ENCODE measurements around the gene BLOC1S4. TPM values are rescaled to one million over a fixed set of nuclear protein-coding genes. Genes with fewer than 3 reads are reported as not detected.
"Not testable (repeated sequence)": the region's sequence is repeated elsewhere in the genome, so short reads cannot be mapped to it uniquely, and the experiment has no call there.

The BLOC1S4 gene, protein sequence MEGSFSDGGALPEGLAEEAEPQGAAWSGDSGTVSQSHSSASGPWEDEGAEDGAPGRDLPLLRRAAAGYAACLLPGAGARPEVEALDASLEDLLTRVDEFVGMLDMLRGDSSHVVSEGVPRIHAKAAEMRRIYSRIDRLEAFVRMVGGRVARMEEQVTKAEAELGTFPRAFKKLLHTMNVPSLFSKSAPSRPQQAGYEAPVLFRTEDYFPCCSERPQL
- 87.8 TPM for polyA plus RNA-seq (2012; ENCODE audit: insufficient read depth, insufficient read length, low read depth)

GRCh38 chr4:6716018-6716911, at the start of gene BLOC1S4:
TSS of gene BLOC1S4 (plus strand) at chr4:6716174. CDS start at chr4:6716210, 36 bp downstream.
- peak within 1 kb of the TSS; percentile 82 for H3K4me3 ChIP-seq (ENCODE audit: low read depth, low read length)
- peak; percentile 88 for DNase-seq
- no peaks in the 10 kb centered on the region for H3K9me3 ChIP-seq
- TF ChIP-seq, protein P1, sequence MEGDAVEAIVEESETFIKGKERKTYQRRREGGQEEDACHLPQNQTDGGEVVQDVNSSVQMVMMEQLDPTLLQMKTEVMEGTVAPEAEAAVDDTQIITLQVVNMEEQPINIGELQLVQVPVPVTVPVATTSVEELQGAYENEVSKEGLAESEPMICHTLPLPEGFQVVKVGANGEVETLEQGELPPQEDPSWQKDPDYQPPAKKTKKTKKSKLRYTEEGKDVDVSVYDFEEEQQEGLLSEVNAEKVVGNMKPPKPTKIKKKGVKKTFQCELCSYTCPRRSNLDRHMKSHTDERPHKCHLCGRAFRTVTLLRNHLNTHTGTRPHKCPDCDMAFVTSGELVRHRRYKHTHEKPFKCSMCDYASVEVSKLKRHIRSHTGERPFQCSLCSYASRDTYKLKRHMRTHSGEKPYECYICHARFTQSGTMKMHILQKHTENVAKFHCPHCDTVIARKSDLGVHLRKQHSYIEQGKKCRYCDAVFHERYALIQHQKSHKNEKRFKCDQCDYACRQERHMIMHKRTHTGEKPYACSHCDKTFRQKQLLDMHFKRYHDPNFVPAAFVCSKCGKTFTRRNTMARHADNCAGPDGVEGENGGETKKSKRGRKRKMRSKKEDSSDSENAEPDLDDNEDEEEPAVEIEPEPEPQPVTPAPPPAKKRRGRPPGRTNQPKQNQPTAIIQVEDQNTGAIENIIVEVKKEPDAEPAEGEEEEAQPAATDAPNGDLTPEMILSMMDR (IDR thresholded peaks at IDR 0.05; ENCODE audit: low read depth, low read length) = 0 out of 2 replicates have a peak, but pooled peaks have one; percentile 11
- no peaks in the 10 kb centered on the region for H3K36me3 ChIP-seq
- no peaks in the 10 kb centered on the region for H3K4me1 ChIP-seq
- no peaks in the 10 kb centered on the region for H3K27me3 ChIP-seq

DNA sequence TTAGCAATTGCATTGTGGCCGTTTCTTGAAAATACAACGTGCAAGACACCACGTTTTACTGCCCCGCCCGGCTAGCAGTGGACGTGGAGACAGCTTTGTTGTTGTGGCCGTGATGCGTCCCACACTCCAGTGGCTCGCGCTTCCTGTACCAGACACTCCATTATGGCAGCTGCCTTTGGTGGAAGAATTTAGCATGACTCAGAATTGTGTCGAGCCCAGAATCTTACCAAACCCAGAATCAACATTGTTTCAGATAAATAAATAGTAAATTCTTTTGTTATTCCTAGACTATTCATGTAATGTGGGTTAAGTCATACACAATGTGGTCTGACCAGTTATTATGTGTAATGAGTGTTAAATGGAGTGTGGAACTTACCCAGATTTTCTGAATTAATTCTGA, 47.6 kb upstream of the BLOC1S4 start:
- H3K4me1 ChIP-seq = no peaks in the 10 kb centered on the region
- H3K9me3 ChIP-seq = no peaks in the 10 kb centered on the region
- H3K36me3 ChIP-seq = no peaks in the 10 kb centered on the region
- TF ChIP-seq, protein P1 (IDR thresholded peaks at IDR 0.05; ENCODE audit: low read depth, low read length) = no peak
- DNase-seq = no peak
- no peak overlapping the region for H3K4me3 ChIP-seq (ENCODE audit: low read depth, low read length)
- no peaks in the 10 kb centered on the region for H3K27me3 ChIP-seq

DNA sequence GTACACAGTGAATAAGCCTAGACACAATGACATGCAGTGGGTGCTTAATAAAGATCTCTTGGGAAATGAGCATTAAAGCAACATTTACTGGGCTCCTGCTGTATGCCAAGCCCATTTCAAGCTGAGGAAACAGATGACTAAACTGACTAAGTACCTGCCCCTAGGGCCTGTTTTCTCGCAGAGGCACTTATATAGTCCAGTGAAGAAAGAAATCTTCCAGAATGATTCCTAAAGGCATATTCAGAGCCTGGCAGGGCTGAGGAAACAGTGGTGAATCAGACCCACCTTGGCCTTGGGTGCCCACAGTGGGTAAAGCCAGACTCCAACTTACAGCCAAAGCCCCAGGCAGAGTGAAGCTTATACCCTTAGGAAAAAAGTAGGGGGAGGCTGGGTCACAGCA, 44.3 kb upstream of the BLOC1S4 start:
- H3K4me3 ChIP-seq (ENCODE audit: low read depth, low read length) = no peak overlapping the region
- H3K27me3 ChIP-seq = no peaks in the 10 kb centered on the region
- no peak for DNase-seq
- H3K4me1 ChIP-seq = no peaks in the 10 kb centered on the region
- TF ChIP-seq, protein P1 (IDR thresholded peaks at IDR 0.05; ENCODE audit: low read depth, low read length) = no peak
- no peaks in the 10 kb centered on the region for H3K9me3 ChIP-seq
- H3K36me3 ChIP-seq = peaks cover 14% of the 10 kb centered on the region

GRCh38 chr4:6672131-6672530, 43.8 kb upstream of the BLOC1S4 start:
- TF ChIP-seq, protein P1 (IDR thresholded peaks at IDR 0.05; ENCODE audit: low read depth, low read length) = no peak
- Histone ChIP-seq H3K4me1 (no peaks in the 10 kb centered on the region), H3K4me3 (ENCODE audit: low read depth, low read length) (no peak overlapping the region), H3K27me3 (no peaks in the 10 kb centered on the region), H3K9me3 (no peaks in the 10 kb centered on the region), H3K36me3 (peaks cover 14% of the 10 kb centered on the region)
- no peak for DNase-seq

GRCh38 chr4:6672541-6673190, 43.3 kb upstream of the BLOC1S4 start:
- not testable (repeated sequence) for H3K4me3 ChIP-seq (ENCODE audit: low read depth, low read length); H3K4me1 ChIP-seq; DNase-seq; H3K9me3 ChIP-seq; H3K27me3 ChIP-seq
- H3K36me3 ChIP-seq = peaks cover 14% of the 10 kb centered on the region

- H3K4me3 ChIP-seq (ENCODE audit: low read depth, low read length) = peak overlapping the region; percentile 72
- H3K36me3 ChIP-seq = peaks cover 14% of the 10 kb centered on the region
- not testable (repeated sequence) for H3K4me1 ChIP-seq, H3K27me3 ChIP-seq, DNase-seq, H3K9me3 ChIP-seq
Measured at GRCh38 chr4:6673191-6673659, 42.7 kb upstream of the BLOC1S4 start.

Data from BE2C (cell line).